ENCODE measurements around the gene GPC1. TPM values are rescaled to one million over a fixed set of nuclear protein-coding genes. Genes with fewer than 3 reads are reported as not detected.

Gene GPC1
- total RNA-seq, 1 donor from 2014 or later: 187 TPM

- H3K4me1 ChIP-seq: peaks cover 71% of the 10 kb centered on the region
- intact Hi-C loops (cut with micrococcal nuclease): no loop called here
- no peak for TF ChIP-seq CTCF (IDR thresholded peaks at IDR 0.05; ENCODE audit: borderline replicate concordance)
- H3K27ac ChIP-seq (replicated peaks): no peak overlapping the region
- DNase-seq: no peak
- no peaks in the 10 kb centered on the region for H3K9me3 ChIP-seq (replicated peaks)
- no peaks in the 10 kb centered on the region for H3K36me3 ChIP-seq
- H3K27me3 ChIP-seq (ENCODE audit: low read depth): peaks cover 24% of the 10 kb centered on the region
- no peak overlapping the region for H3K4me3 ChIP-seq
Observed at GRCh38 chr2:240445961-240446663, 10.6 kb downstream of the GPC1 start.

- intact Hi-C loops (cut with micrococcal nuclease): no loop called here
- Histone ChIP-seq H3K36me3 (no peaks in the 10 kb centered on the region), H3K27ac (replicated peaks) (no peak overlapping the region), H3K4me3 (no peak overlapping the region), H3K4me1 (peaks cover 71% of the 10 kb centered on the region), H3K9me3 (replicated peaks) (no peaks in the 10 kb centered on the region), H3K27me3 (ENCODE audit: low read depth) (peaks cover 30% of the 10 kb centered on the region)
- TF ChIP-seq CTCF (IDR thresholded peaks at IDR 0.05; ENCODE audit: borderline replicate concordance): no peak
- DNase-seq: no peak
Observed at GRCh38 chr2:240446664-240447175, 11.3 kb downstream of the GPC1 start.

- H3K4me3 ChIP-seq: no peak overlapping the region
- H3K4me1 ChIP-seq: peaks cover 71% of the 10 kb centered on the region
- no peaks in the 10 kb centered on the region for H3K36me3 ChIP-seq
- peaks cover 36% of the 10 kb centered on the region for H3K27me3 ChIP-seq (ENCODE audit: low read depth)
- no peak overlapping the region for H3K27ac ChIP-seq (replicated peaks)
- no peak for DNase-seq
- intact Hi-C loops (cut with micrococcal nuclease): no loop called here
- H3K9me3 ChIP-seq (replicated peaks): no peaks in the 10 kb centered on the region
- no peak for TF ChIP-seq CTCF (IDR thresholded peaks at IDR 0.05; ENCODE audit: borderline replicate concordance)
Observed at GRCh38 chr2:240447331-240447730, 11.9 kb downstream of the GPC1 start.

- TF ChIP-seq CTCF (IDR thresholded peaks at IDR 0.05; ENCODE audit: borderline replicate concordance): no peak
- H3K4me3 ChIP-seq: no peak overlapping the region
- H3K36me3 ChIP-seq: no peaks in the 10 kb centered on the region
- H3K4me1 ChIP-seq: peaks cover 66% of the 10 kb centered on the region
- H3K9me3 ChIP-seq (replicated peaks): no peaks in the 10 kb centered on the region
- H3K27me3 ChIP-seq (ENCODE audit: low read depth): peaks cover 41% of the 10 kb centered on the region
- no peak overlapping the region for H3K27ac ChIP-seq (replicated peaks)
- intact Hi-C loops (cut with micrococcal nuclease): no loop called here
- DNase-seq: no peak
Observed at GRCh38 chr2:240447934-240448333, 12.5 kb downstream of the GPC1 start.

- DNase-seq: no peak
- Histone ChIP-seq H3K4me1 (peaks cover 61% of the 10 kb centered on the region), H3K36me3 (no peaks in the 10 kb centered on the region), H3K27ac (replicated peaks) (no peak overlapping the region), H3K27me3 (ENCODE audit: low read depth) (peaks cover 43% of the 10 kb centered on the region), H3K9me3 (replicated peaks) (no peaks in the 10 kb centered on the region), H3K4me3 (no peak overlapping the region)
- intact Hi-C loops (cut with micrococcal nuclease): no loop called here
- TF ChIP-seq CTCF (IDR thresholded peaks at IDR 0.05; ENCODE audit: borderline replicate concordance): no peak
Observed at GRCh38 chr2:240448387-240449274, 13.2 kb downstream of the GPC1 start.

Measured in left ventricle myocardium inferior (tissue), 1 donor.